H7 (cell line): Measurements from ENCODE around the gene TNFAIP8. TPM values are rescaled to one million over a fixed set of nuclear protein-coding genes. Genes with fewer than 3 reads are reported as not detected.

ENCODE experiments used
- DNase-seq: peaks from one replicate; pipeline ENCODE4 v3.0.0; 2012
- H3K27me3 ChIP-seq: 2 replicates; pipeline ENCODE4 v1.6.0; 2011; ENCODE audit warnings: mild to moderate bottlenecking, low read length; ENCODE audit not compliant: control insufficient read depth, insufficient read depth
- H3K36me3 ChIP-seq: replicated peaks from 2 replicates; pipeline ENCODE4 v1.5.1; 2011; ENCODE audit warnings: low read length; ENCODE audit not compliant: control insufficient read depth, insufficient read depth
- H3K4me3 ChIP-seq: 2 replicates; pipeline ENCODE4 v1.5.1; 2011; ENCODE audit warnings: low read depth, mild to moderate bottlenecking, control low read depth, low read length, moderate library complexity; ENCODE audit not compliant: insufficient read depth
- total RNA-seq: library from RNA; depleted of rRNA; stranded (reverse); fragments of >200 nt; shearing (Covaris generic); gene quantifications from 2 replicates; pipeline ENCODE4 v1.2.3, GENCODE V29; 2014

Gene TNFAIP8
- total RNA-seq, 1 experiment from 2014 or later: 38.6 TPM

DNA sequence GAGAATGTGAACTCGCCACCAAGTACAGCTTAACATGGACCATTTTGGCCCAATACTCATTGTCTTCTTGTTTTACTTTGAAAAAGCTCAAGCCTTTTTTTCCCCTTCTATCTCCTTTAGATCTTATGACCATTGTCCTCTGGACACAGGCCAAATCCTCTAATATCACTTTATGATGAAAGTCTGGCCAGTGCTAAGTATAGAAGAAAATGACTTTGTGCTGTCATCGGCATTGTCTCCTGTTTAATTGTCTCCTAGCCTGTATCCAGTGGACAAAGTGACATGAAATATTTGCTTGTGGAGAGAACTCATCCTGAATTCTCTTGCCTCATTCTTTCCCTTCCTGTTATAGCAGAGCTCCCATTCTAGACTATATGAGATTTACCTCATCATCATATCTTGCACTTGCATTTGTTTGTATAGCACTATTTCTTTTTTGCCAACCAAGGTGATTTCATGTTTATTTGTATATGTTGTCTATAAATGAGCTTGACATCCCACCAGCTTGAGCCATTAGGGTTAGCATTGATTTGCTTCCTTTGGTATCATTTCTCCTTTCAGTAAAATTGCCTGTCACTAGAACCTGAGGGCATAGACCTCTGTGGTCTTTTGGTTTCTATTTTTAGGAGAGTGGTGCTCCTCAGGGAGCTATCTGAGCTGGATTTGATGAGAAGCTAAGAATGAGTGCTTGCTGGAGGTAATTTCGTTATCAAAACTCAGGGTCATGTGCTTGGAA lies 18.8 kb upstream of the TNFAIP8 start:
- no peaks in the 10 kb centered on the region for H3K36me3 ChIP-seq
- no peak overlapping the region for H3K4me3 ChIP-seq
- H3K27me3 ChIP-seq: no peaks in the 10 kb centered on the region
- no peak for DNase-seq

DNA sequence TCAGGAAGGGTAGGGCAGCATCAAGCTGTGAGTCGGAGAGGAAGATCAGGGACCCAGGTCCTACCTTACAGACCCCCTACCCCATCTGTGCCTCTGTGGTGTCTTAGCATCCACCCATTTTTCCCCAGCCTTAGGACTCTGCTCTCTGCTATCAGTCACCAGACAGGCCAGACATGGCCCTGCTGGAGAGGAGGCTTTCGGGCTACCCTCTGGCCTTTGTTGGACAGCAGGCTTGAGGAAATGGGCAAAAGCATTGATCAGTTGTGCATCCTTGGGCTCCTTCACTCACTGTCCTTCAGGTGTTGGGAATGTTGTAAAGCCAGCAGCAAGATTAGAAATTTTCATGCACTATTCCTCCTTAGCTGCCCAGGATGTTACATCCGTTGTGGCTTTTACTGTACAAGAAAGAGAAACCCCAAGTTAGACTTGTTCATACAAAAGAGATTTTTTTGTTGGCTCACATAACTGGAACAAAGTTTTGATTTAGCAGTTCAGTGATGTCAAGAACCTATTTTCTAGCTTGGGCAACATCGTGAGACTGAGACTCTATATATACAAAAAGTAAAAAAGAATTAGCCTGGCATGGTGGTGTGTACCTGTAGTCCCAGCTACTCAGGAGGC lies 17.4 kb upstream of the TNFAIP8 start:
- Histone ChIP-seq H3K27me3 (no peaks in the 10 kb centered on the region), H3K36me3 (no peaks in the 10 kb centered on the region), H3K4me3 (no peak overlapping the region)
- no peak for DNase-seq

DNA sequence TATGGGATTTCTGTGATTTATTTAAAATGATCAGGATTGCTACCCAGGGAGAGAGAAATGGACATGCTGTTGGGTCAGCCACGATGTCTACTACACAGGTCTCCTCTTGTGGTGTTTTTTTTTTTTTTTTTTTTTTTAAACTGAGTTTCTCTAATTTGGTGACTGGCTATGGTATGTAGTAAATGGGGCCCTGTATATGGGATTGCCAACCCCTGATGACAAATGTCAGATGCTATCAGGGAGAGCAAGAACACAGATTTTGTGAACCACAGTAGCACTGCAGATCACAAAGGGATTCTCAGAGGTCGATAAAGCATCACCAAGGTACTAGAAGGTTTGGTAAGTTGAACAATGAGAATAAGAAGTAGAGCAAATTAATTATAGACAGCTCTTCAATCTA lies 16.5 kb upstream of the TNFAIP8 start:
- Histone ChIP-seq H3K36me3 (no peaks in the 10 kb centered on the region), H3K4me3 (no peak overlapping the region), H3K27me3 (no peaks in the 10 kb centered on the region)
- DNase-seq: no peak

DNA sequence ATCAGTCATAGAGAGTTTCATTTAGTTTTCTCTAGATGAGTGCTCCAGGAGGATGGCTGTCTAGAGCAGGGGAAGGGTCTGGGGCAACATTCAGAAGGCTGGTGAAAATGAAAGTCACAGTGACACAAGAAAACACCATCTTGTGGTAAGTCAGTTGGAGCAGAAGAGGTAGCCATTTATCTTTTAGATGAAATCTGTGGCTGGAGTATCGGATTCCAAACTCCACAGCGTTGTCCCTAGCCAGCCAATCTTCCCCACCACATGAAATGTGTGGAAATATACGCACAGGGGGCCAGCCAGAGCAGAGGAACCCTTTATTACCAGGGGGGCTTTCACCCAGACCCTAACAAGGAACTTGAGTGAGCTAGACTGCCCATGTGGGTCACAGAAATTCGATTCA lies 15.9 kb upstream of the TNFAIP8 start:
- H3K4me3 ChIP-seq: no peak overlapping the region
- no peaks in the 10 kb centered on the region for H3K27me3 ChIP-seq
- no peak for DNase-seq
- no peaks in the 10 kb centered on the region for H3K36me3 ChIP-seq

DNA sequence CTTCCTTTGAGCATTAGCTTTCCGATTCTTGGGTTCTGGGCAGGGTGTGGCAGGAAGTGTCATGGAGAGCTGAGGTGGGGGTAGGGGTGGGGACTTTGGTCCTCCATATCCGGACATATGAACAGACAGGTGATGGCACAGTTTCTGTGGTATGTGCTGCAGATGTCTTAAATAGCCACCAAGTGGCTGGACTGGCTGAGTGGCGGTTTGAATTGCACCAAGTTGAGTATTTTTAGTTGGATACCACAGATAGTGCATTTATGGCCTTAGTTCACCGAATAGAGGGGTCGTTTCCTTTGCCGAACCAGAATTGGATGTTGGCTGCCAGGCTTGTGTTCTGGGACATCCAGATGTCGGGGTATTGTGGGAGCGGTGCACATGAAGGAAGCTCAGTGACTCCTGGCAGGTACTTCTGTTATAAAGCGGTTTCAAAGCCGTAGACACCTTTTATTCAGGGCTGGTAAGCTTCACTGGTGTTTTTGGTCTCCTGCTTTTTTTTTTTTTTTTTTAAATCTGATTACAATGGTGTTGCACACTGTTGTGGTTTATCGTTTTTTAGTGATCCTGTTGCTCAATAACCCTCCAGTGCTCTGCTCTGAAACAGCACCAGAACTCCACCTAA lies 15.1 kb upstream of the TNFAIP8 start:
- H3K4me3 ChIP-seq: no peak overlapping the region
- no peaks in the 10 kb centered on the region for H3K36me3 ChIP-seq
- no peak for DNase-seq
- H3K27me3 ChIP-seq: no peaks in the 10 kb centered on the region

DNA sequence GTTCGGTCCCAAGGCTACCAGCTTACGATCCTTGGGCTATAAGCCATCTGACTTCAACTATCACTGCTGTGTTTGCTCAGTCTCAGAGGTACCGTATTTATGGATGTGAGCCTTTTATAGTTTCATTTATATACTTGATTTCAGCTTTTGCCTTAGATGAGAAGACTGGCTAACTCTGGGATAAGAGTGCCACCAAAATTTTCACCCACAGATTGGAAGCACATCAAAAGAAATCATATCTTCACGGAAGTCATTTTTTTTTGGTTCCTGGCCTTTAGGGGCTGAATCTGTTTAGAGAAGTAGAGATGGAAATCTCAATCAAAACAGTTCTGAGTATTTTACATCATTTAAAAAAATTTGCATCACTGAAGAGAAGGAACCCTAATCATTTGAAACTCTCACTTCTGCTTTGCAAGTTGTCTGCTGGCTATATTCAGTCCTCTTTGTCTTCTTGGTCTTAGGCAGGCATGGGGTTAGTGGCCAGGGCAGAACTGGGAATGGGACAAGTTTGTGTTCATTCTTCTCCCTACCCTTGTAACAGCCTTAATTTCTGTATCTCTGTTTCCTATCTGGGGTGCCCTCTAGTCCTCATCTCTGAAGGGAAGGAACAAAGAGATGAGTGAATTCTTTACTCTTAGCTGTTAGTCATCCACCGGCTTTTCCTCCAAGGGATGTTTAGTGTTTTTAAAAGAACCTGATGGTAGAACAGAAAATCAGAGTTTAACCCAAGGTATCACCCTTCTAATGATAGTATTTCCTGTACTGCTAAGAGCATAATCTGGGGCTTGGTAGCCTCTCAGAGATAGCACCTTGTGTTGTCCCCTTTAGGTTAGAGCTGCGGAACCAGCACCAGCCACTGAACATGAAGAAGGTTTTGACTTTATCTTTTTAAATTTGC lies 14.1 kb upstream of the TNFAIP8 start:
- Histone ChIP-seq H3K27me3 (no peaks in the 10 kb centered on the region), H3K36me3 (no peaks in the 10 kb centered on the region), H3K4me3 (no peak overlapping the region)
- DNase-seq: no peak

DNA sequence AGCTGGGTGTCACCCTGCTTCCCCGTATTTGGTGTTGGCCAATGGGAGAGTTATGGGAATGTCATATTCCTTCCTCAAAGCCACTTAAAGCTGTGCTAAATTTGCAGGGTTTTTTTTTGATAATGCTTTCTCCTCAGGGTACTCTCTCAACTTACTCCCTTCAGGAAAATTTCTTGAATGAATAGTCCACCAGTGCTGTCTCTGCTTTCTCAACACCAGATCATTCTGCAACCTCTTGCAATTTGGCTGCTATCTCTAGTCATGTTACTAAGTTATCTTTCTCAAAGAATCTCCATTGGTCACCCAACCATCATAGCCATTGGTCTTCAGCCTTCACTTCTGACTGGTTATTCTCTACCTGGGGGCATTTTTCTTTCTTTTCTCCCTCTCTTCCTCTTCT lies 13.4 kb upstream of the TNFAIP8 start:
- Histone ChIP-seq H3K4me3 (no peak overlapping the region), H3K27me3 (no peaks in the 10 kb centered on the region), H3K36me3 (no peaks in the 10 kb centered on the region)
- DNase-seq: no peak

DNA sequence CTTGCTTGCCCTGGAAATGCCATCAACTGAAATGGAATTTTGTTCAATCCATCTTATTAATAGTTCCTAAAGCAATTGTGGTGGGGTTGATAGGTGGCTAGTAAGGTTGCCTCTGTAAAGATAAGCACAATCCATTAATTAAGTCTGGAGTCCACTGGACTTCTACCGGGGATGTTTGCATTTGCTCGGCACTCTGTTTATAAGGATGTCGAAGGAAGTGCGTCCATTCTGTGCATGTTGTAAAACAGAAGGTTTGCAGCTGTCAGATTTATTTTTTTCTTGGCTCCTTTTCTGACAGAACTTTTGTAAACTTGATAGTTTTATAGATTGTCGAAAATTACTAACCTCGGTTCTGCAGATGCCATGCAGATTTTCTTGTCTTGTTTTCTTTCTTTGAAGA lies 12.8 kb upstream of the TNFAIP8 start:
- H3K27me3 ChIP-seq: no peaks in the 10 kb centered on the region
- no peak for DNase-seq

DNA sequence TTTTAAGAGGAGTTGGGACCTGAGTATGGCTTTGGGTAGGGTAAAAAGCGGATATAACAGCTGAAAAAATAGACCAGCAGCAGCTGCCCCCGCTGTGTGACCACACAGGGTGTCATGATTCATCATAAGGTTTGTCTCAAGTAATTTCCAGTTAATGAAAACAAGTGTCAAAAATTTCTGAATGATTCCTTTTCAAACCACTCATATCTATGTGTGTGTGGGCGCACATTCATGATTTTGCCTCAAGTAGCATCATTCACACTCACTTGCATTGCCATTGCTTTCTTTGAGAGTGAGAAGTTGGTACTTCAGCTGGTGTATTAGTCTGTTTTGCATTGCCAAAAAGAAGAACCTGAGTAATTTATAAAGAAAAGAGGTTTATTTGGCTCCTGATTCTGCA lies 12.1 kb upstream of the TNFAIP8 start:
- Histone ChIP-seq H3K4me3 (no peak overlapping the region), H3K27me3 (no peaks in the 10 kb centered on the region), H3K36me3 (no peaks in the 10 kb centered on the region)
- no peak for DNase-seq

More for the DNA sequence above, 12.8 kb upstream of the TNFAIP8 start:
- no peaks in the 10 kb centered on the region for H3K36me3 ChIP-seq
- no peak overlapping the region for H3K4me3 ChIP-seq

DNA sequence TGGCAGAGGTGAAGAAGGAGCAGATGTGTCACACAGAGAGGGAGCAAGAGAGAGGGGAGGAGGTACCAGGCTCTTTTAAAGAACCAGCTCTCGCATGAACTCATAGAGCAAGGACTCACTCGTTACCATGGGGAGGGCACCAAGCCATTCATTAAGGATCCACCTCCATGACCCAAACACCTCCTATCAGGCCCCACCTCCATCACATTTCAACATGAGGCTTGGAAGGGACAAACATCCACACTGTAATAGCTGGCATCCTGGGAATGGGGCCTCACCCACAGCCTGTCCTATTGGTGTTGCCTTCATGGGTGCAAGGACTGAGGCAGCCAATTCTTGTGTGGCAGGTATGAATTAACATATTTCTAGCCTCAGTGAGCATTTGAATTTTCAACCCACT lies 11.6 kb upstream of the TNFAIP8 start:
- no peak for DNase-seq
- Histone ChIP-seq H3K36me3 (no peaks in the 10 kb centered on the region), H3K4me3 (no peak overlapping the region), H3K27me3 (no peaks in the 10 kb centered on the region)

DNA sequence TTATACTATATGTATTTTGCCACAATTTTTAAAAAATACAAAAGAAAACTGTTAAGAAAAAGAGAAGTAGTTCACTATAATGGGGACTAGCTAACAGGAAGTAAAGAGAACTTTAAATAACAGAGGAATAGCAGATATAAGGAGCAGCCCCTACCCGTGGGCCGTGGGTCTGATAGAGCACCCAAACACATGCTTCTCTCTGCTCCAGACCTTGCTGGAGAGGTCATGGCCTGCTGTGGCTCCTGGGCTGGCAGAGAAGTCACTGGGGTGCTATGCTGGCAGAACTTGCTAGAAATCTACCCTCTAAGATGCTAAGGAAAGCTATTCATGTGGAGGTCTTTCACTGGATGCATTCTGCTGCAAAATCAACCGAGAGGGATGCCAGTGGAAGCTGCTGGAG lies 10.0 kb upstream of the TNFAIP8 start:
- Histone ChIP-seq H3K36me3 (no peaks in the 10 kb centered on the region), H3K4me3 (no peak overlapping the region), H3K27me3 (no peaks in the 10 kb centered on the region)
- no peak for DNase-seq

DNA sequence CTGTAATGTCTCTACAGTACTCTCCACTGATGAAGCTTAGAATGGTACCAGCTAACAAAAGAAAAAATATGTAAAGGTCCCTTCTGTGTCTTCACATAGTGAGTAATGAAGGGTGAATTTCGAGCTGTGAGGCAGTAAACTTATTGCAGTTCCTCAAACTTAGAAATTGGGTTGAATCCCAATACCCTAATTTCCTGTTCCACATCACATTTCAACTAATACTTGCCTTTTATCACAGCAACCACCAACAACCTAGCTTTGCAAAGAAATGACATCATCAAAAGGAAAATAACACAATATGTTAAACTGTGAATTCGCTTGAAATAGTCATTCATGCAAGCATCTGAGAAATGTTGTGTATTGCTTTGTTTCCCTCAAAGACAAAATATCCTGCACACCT lies 9.4 kb upstream of the TNFAIP8 start:
- no peaks in the 10 kb centered on the region for H3K36me3 ChIP-seq
- H3K4me3 ChIP-seq: no peak overlapping the region
- H3K27me3 ChIP-seq: no peaks in the 10 kb centered on the region
- DNase-seq: no peak

DNA sequence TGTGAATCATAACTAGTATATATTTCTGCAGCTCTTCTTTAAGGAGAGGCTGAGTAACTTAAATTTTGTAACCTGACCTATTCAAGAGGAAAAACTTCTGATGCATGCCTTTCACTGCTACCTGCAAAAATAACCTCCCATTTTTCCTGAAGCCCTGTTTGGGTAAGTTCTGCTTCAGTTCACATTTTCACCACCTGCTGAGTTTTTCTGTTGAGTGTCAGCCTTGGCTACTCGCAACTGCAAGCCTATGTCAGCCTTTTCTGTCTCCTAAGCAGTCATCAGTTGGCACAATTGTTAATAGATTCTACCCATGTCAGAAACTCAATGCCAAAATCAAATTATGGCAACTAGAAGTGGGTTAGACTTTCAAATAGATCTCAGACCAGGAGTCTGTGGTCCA lies 8.2 kb upstream of the TNFAIP8 start:
- Histone ChIP-seq H3K4me3 (no peak overlapping the region), H3K36me3 (no peaks in the 10 kb centered on the region), H3K27me3 (no peaks in the 10 kb centered on the region)
- DNase-seq: no peak

DNA sequence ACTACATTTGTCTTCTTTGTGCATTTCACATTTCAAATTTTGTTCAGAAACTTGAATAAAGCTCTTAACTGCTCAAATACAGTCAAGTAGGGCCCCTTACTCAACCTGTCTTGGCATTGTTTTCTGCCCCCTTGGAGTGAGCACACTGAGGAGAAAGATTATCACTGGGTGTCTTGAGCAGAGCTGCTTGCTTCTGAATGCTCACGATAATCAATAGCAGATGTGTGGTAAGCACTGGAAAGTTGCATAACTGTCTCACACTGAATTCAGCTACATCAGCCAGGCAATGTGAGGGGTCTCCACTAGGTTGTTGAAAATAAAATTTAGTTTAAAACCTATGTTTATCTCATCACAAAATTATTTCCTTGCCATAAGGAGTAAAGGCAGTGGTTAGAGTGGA lies 7.8 kb upstream of the TNFAIP8 start:
- H3K36me3 ChIP-seq: no peaks in the 10 kb centered on the region
- no peak overlapping the region for H3K4me3 ChIP-seq
- no peaks in the 10 kb centered on the region for H3K27me3 ChIP-seq
- DNase-seq: no peak
